GM19025 (cell line): ENCODE results near the gene CLEC4C.

Source experiments
- ATAC-seq: cut with Tn5 transposase; IDR thresholded peaks from one replicate; pipeline ENCODE4 v1.9.1; 2021; ENCODE audit warnings: mild to moderate bottlenecking, low read depth, moderate library complexity; ENCODE audit not compliant: unreplicated experiment

CLEC4C gene

GRCh38 chr12:7729746-7730145 is 17.4 kb downstream of the CLEC4C start:
- ATAC-seq, result no peak

- no peak for ATAC-seq
Measured at GRCh38 chr12:7723926-7724325, 23.2 kb downstream of the CLEC4C start.

- no peak for ATAC-seq
Measured at GRCh38 chr12:7719946-7720730, 27.0 kb downstream of the CLEC4C start.

- ATAC-seq, result no peak
Measured at GRCh38 chr12:7716381-7716780, 30.8 kb downstream of the CLEC4C start.

DNA sequence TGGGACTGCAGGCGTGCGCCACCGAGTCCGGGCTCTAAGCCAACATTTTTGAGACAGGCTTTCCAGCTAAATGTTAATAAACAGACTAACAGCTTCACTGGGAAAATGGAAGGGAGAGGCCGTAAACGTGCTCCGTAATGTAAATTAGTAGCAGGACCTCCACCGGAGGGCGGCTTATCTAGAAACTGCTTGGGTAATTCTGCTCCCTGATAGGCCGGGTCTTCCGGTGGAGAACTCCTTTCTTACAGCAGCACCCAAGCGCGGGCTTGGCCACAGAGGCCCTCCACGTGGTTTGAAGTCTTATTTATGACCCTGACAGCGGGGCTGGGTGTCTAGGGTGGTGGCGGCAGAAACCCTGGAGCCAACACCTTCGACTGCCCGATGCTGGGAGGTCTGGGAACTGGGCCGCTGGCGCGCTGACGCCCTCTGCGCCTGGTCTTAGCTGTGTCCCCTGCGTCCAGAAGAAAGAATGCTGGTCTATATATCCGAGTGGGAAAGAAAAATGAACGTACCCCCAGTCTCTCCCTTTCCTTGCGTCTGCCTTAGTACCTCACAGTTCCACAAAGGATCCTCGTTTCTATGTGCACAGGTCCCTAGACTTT is 34.2 kb downstream of the CLEC4C start:
- no peak for ATAC-seq

- no peak for ATAC-seq
Measured at GRCh38 chr12:7711133-7711532, 36.0 kb downstream of the CLEC4C start, which contains the start of gene DPPA3. Gene DPPA3, plus strand, starts transcription at chr12:7711433. Its CDS starts 138 bp downstream, at chr12:7711571.

- ATAC-seq, result no peak
Measured at GRCh38 chr12:7709969-7710675, 37.1 kb downstream of the CLEC4C start.

DNA sequence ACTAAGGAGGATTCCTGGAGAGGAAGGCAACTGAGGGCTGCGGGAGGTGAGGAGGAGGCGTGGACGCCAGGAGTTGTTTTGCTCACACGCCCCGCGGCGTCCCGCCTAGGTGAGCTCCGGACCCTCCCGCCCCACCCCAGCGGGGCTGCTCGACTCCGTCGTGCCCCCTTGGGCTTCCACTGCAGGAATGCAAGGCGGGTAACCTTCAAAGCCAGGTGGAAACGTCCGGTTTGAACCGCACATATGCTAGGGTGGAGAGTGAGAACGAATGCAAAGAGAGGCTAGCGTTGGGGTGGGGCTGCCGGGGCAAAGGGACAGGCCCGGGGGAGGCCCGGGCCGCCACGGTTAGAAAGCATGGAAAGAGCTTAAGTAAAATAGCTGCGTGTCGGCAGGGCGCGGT is 41.3 kb downstream of the CLEC4C start:
- no peak for ATAC-seq

DNA sequence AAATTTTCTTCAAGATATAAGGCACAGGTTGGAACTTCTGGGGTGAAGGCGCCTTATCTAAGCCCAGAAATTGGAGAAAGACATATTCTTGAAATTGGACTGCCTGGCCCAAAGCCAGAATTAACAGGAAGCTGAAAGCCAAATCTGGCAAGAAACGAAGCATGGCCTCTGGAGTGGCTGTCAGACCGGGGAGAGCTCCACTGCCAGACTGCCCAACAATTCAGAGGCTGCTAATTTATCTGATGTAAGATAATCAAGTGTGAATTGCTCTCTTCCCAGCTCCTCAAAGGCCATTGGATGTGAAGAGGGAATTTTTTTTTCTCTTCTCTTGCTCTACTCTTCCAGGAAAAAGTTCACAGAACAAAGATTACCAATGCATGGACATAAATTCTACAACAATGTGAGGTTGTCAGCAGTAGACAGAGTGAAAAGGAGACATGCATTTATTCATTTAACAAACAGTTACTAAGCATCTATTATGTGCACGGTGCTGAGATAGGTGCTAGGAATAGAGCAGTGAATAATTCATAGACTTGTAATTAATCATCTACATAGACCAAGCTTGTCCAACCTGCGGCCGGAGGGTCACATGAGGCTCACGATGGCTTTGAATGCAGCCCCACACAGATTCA is 51.5 kb downstream of the CLEC4C start, which contains the start of gene GDF3:
Gene GDF3 (minus strand): TSS at position 210 of the 632 bp plus-strand sequence. CDS start 47 bp downstream, at position 163.
- no peak for ATAC-seq

DNA sequence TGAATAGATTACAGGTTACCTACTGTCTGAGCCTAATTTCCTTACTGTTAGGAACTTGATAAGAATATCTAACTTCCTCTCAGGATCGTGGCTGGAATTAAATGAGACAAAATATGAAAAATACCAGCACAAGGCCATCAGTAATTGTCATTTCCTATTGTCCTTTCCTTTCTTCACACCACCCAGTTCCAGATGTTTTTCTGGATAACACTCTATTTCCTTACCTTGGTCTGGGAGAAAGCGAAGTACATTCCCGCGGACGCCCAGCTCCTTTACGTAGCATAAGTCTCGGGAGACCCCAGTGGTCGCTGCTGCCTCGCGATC is 52.0 kb downstream of the CLEC4C start:
- ATAC-seq, result no peak

DNA sequence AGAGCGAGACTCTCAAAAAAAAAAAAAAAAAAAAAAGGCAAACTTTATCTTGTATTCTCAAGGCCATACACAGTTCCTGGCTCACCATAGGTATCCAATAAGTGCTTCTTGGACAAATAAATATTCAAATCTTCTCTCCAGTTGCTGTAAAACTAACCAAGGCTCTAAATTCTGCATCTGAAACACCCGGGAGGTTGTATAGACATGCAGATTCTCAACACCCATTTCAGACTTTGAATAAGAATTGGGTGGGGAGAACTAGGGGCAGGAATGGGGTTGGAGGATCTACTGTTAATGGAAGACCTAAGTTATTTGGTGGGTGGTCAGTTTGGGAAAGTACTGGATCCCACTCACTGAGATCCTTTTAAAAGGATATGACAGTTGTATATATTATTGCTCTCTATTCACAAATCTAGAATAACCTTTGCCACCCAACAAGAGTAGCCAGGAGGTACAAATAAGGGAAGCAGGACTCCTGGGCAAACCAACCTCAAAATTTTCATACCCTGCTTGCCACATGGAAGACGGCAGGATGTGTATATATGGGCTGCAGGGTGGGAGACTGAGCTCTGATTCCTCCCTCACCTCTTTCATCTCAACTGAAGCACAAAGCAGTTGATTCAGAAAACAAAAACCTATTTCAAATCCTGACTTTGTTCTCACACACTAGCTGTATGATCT is 52.5 kb downstream of the CLEC4C start:
- no peak for ATAC-seq

- no peak for ATAC-seq
Measured at GRCh38 chr12:7693793-7694192, 53.4 kb downstream of the CLEC4C start.

DNA sequence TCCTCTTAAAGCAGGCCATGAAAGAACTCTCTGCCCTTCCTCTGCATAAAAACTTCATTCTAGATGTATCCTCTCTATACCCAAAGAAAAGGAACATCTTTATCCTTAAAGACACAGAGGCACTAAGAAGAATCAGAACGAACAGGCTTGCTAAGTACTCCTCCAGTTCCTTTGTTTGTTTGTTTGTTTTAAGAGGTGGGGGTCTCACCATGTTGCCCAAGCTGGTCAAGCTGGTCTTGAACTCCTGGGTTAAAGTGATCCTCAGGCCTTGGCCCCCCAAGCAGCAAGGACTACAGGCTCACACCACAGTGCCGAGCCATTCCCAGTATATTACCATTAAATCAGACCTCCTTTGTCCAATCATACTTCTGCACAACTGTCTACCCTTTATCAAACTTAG is 65.6 kb downstream of the CLEC4C start:
- no peak for ATAC-seq
